Measurements from ENCODE around the gene NDUFB11. TPM values are rescaled to one million over a fixed set of nuclear protein-coding genes. Genes with fewer than 3 reads are reported as not detected.
A peak's percentile ranks its signal among the peaks of the same experiment; 100 is the strongest.

Gene NDUFB11
- total and polyA plus RNA-seq, 2 donors (not counting 1 experiment from before 2014, with no cell fraction given) = 56.8 to 59.7 TPM

DNA sequence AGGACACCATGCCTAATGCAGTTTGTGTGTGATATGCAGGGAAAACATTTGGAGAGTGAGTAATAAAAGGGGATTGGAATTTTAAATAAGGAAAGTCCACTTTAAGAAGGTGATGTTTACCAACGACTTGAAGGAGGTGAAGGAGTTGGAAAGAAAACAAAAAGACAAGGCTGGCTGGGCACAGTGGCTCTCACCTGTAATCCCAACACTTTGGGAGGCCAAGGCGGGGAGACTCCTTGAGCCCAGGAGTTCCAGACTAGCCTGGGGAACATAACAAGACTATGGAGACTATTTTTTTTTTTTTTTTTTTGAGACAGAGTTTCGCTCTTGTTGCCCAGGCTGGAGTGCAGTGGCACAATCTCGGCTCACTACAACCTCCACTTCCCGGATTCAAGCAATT lies 11.0 kb downstream of the NDUFB11 start:
- no peaks in the 10 kb centered on the region for H3K9me3 Mint-ChIP-seq (ENCODE audit: insufficient read depth)
- ATAC-seq (ENCODE audit: low read depth) (no peak), DNase-seq (no peak)
- no peak overlapping the region for H3K4me3 Mint-ChIP-seq
- intact Hi-C loops (cut with micrococcal nuclease) = no loop called here
- no peaks in the 10 kb centered on the region for H3K27me3 Mint-ChIP-seq
- no peak overlapping the region for H3K27ac ChIP-seq (ENCODE audit: low read length in 2 of 2)
- no peak overlapping the region for H3K4me2 ChIP-seq (replicated peaks; ENCODE audit: low read depth, low read length, poor library complexity, severe bottlenecking)
- H3K4me1 ChIP-seq (ENCODE audit: control insufficient read depth in 2 of 2, insufficient read depth in 2 of 2, low read length in 2 of 2) = peaks cover 0 to 5% of the 10 kb centered on the region in 2 donors
- H3K36me3 ChIP-seq (replicated peaks in 1 of 2; ENCODE audit: control extremely low read depth in 1 of 2, control insufficient read depth in 1 of 2, extremely low read depth in 1 of 2, insufficient read depth in 2 of 2, low read length in 1 of 2) = no peaks in the 10 kb centered on the region
- H2AFZ ChIP-seq (ENCODE audit: insufficient read depth, low read depth, low read length, poor library complexity, severe bottlenecking) = no peak overlapping the region
- H3K27me3 ChIP-seq (replicated peaks in 1 of 4; ENCODE audit: control extremely low read depth in 1 of 4, control insufficient read depth in 3 of 4, insufficient read depth in 4 of 4, low read length in 3 of 4) = no peaks in the 10 kb centered on the region
- H3K4me1 Mint-ChIP-seq = peaks cover 3% of the 10 kb centered on the region
- H3K9me3 ChIP-seq (ENCODE audit: control extremely low read depth in 1 of 3, control insufficient read depth in 2 of 3, insufficient read depth in 1 of 3, low read length in 2 of 3) = no peaks in the 10 kb centered on the region
- H3K27ac Mint-ChIP-seq = no peak overlapping the region
- H4K20me1 ChIP-seq (ENCODE audit: control insufficient read depth, insufficient read depth, low read length, poor library complexity, severe bottlenecking) = no peaks in the 10 kb centered on the region
- 100% methylated on average over 1 of the region's 5 CpGs for WGBS (ENCODE audit: insufficient coverage)
- POLR2A ChIA-PET = no interaction called here
- H3K4me3 ChIP-seq (ENCODE audit: control extremely low read depth in 1 of 5, extremely low read depth in 1 of 5, insufficient read depth in 1 of 5, low read depth in 2 of 5, low read length in 4 of 5) = no peak overlapping the region
- H3K79me2 ChIP-seq (ENCODE audit: control insufficient read depth, insufficient read depth, low read length) = no peaks in the 10 kb centered on the region
- no peak for TF ChIP-seq CTCF (IDR thresholded peaks at IDR 0.05)
- TF ChIP-seq EZH2 (IDR thresholded peaks at IDR 0.05; ENCODE audit: borderline replicate concordance, insufficient read depth, low read depth, low read length, poor library complexity, severe bottlenecking) = no peak
- no peak overlapping the region for H3K9ac ChIP-seq (ENCODE audit: low read length)
- CTCF ChIA-PET = no interaction called here

DNA sequence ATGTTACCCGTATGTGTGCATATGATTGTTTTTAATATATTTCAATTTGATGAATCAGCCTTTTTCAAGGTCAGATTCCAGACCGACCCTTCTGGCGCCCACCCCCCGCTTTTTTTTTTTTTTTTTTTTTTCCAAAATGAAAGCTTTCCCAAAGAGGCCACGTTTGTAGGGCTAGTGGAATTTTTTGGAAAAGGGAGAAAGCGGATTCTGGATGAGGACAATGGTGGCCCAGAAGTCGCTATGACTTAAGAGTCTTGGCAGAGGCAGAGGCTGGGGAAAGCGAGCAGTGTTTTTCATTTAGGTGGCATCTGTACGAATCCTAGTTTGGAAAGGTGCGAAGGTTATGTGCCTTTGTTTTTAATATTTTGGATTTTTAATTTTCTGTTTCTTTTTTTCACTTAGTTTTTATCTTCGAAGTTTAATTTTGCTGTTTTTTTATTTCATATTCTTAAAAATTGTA lies 14.6 kb downstream of the NDUFB11 start:
- ATAC-seq (ENCODE audit: low read depth) (no peak), DNase-seq (no peak)
- H3K9ac ChIP-seq (ENCODE audit: low read length) = peak overlapping the region; percentile 70
- peak overlapping the region in 4 of 5 experiments; percentile 66 to 71 (median 68) for H3K4me3 ChIP-seq (ENCODE audit: control extremely low read depth in 1 of 5, extremely low read depth in 1 of 5, insufficient read depth in 1 of 5, low read depth in 2 of 5, low read length in 4 of 5)
- H3K27ac Mint-ChIP-seq = no peak overlapping the region
- no peaks in the 10 kb centered on the region for H3K9me3 Mint-ChIP-seq (ENCODE audit: insufficient read depth)
- H3K36me3 ChIP-seq (replicated peaks in 1 of 2; ENCODE audit: control extremely low read depth in 1 of 2, control insufficient read depth in 1 of 2, extremely low read depth in 1 of 2, insufficient read depth in 2 of 2, low read length in 1 of 2) = no peaks in the 10 kb centered on the region
- no peaks in the 10 kb centered on the region for H3K27me3 Mint-ChIP-seq
- CTCF ChIA-PET = interaction anchor here (1.5 to 1.8 kb wide), 2 partner anchors 15 kb away, joined by 6 to 8 read pairs; partner anchors contain the start of genes NDUFB11 and RBM10
- peaks cover 0 to 6% of the 10 kb centered on the region in 2 donors for H3K4me1 ChIP-seq (ENCODE audit: control insufficient read depth in 2 of 2, insufficient read depth in 2 of 2, low read length in 2 of 2)
- TF ChIP-seq CTCF (IDR thresholded peaks at IDR 0.05) (no peak), EZH2 (IDR thresholded peaks at IDR 0.05; ENCODE audit: borderline replicate concordance, insufficient read depth, low read depth, low read length, poor library complexity, severe bottlenecking) (no peak)
- H4K20me1 ChIP-seq (ENCODE audit: control insufficient read depth, insufficient read depth, low read length, poor library complexity, severe bottlenecking) = no peaks in the 10 kb centered on the region
- H3K4me3 Mint-ChIP-seq = peak overlapping the region; percentile 97
- no peaks in the 10 kb centered on the region for H3K9me3 ChIP-seq (ENCODE audit: control extremely low read depth in 1 of 3, control insufficient read depth in 2 of 3, insufficient read depth in 1 of 3, low read length in 2 of 3)
- 21% methylated on average over 3 of the region's 11 CpGs for WGBS (ENCODE audit: insufficient coverage)
- peaks cover 3% of the 10 kb centered on the region for H3K4me1 Mint-ChIP-seq
- peak overlapping the region; percentile 74 for H3K4me2 ChIP-seq (replicated peaks; ENCODE audit: low read depth, low read length, poor library complexity, severe bottlenecking)
- H3K27me3 ChIP-seq (replicated peaks in 1 of 4; ENCODE audit: control extremely low read depth in 1 of 4, control insufficient read depth in 3 of 4, insufficient read depth in 4 of 4, low read length in 3 of 4) = no peaks in the 10 kb centered on the region
- H2AFZ ChIP-seq (ENCODE audit: insufficient read depth, low read depth, low read length, poor library complexity, severe bottlenecking) = peak overlapping the region; percentile 82
- intact Hi-C loops (cut with micrococcal nuclease) = loop anchor here (1.0 kb wide), 2 partner anchors 14 to 63 kb away; partner anchors contain the start of genes NDUFB11 and UBA1
- no peak overlapping the region for H3K27ac ChIP-seq (ENCODE audit: low read length in 2 of 2)
- no peaks in the 10 kb centered on the region for H3K79me2 ChIP-seq (ENCODE audit: control insufficient read depth, insufficient read depth, low read length)
- POLR2A ChIA-PET = interaction anchor here (2.5 kb wide), 1 partner anchor 14 kb away, joined by 21 read pairs; the partner anchor contains the start of genes NDUFB11 and RBM10

Data from B cell (primary cell).